ENCODE data around the gene ADAM17.
A peak's percentile ranks its signal among the peaks of the same experiment; 100 is the strongest.
"Not testable (repeated sequence)": the region's sequence is repeated elsewhere in the genome, so short reads cannot be mapped to it uniquely, and the experiment has no call there.

ADAM17 gene

DNA sequence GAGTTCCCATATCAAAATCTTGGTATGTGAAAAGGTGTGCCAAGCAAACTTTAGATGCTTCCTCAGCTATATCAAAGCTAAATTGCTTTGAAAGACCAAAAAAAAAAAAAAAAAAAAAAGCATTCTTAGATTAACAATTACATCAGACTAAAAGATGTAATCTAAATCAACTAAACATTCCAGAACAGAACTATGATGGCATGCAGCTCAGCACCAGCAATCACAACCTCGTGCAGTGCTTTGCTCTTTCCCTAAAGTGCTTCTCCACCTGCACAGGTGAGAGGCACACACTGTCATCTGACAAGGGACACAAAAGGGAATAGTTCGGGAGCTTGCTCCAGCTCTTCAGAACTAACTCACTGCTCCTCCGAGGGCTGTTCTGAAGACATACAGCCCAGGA is 37.5 kb downstream of the ADAM17 start:
- DNase-seq = no peak

DNA sequence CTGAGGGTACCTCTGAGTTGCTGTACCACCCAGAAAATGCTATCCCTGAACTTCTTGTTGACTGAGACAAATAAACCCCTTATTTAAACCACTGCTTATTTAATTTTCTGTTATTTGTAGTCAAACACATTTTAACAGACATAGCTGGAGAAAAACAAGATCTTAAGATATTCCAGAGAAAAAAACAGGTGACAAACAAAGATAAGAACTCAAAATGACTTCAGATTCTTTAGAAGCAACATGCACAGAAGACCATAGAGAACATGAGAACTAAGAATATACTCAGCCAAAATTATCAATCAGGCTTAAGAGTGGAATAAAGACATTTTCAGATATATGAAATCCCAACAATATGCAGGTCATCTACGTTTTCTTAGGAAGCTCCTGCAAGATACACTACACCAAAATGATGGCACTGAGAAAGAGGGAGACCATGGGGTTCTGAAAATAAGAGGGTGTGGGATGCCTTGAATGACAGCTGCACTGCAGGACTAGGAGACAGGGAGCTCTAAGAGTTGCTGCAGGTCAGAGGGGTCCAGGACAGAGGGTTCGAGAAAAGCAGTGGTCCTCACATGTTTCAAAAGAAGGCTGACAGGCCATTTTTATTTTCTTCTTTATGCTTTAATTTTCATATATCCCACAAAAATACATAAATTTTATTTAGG is 38.4 kb downstream of the ADAM17 start:
- DNase-seq = no peak

- not testable (repeated sequence) for DNase-seq
Observed at GRCh38 chr2:9513946-9514345, 41.7 kb downstream of the ADAM17 start.

DNA sequence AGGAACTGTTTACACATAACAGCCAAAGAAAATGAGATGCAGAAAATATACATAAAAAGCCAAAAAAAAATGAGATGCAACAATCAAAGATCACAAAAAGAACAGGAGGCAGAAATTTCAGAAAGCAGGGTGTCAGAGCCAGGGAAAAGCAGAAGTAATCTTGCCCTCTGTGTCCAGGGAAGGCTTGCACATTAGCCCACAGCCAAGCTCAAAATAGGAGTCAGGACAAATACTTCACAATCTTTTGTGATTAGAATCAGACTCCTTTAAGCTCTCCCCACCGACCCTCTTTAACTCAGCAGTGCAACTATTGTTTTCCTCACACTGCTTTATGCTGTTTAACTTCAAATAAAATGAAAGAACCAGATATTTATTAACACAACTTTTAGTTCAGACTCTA is 46.7 kb downstream of the ADAM17 start:
- DNase-seq = no peak

- DNase-seq = no peak
Observed at GRCh38 chr2:9498210-9498609, 57.4 kb downstream of the ADAM17 start.

DNA sequence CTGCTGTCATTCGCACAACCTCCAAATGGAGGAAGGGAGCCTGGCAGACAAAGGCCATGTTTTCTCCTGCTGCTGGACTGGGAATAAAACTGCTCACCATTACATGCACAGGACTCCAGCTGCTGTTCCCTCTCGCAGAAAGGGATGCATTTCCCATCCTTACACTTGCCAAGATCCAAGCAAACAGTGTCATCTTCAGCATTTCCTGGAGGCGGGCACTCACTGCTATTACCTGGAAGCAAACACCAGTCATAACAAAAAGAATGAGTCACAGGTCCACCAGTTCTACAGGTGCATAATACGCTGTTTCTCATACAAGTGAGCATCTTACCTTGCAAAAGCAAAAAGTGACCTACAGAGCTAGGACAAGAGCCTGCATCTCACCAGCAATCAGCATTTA is 58.6 kb downstream of the ADAM17 start:
- DNase-seq = peak; percentile 21

DNA sequence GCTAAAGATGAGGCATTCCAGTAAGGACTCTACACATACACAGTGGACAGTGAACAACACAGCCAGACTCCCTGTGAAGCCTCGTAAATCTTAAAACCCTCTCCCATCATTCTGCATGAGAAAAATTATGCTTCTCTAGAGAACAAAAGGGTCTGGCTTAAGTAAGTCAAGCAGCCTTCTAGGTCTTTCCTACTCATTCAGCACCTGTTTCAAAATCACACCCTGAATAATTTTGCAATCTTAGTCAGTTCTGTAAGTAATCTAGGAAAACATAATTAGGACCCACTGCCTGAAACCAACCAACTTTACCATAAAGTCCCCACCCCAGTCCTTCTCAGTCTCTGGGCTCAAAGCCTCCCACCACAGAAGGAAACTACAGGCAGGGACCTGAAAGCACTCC is 61.5 kb downstream of the ADAM17 start:
- DNase-seq = no peak

DNA sequence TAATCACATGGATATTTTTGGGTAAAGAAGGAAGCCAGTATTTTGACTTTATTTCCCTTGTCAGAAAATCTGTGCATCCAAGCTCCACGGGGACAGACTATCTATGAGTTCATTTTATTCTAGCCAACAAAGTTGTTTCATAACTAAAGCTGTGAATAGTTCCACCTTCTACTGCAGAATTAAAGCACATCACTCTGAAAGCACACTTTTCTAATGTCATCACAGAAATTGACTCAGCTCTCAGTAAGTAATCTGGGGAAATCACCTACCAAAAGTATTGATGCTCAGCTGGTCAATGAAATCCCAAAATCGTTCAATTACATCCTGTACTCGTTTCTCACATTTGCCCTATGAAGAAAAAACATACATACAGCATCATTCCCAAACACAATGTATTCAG is 62.2 kb downstream of the ADAM17 start:
- DNase-seq = no peak

GRCh38 chr2:9492927-9493326 is 62.7 kb downstream of the ADAM17 start:
- no peak for DNase-seq

- DNase-seq = no peak
Observed at GRCh38 chr2:9490789-9491188, 64.8 kb downstream of the ADAM17 start.

GRCh38 chr2:9488583-9489547 is 66.8 kb downstream of the ADAM17 start:
- no peak for DNase-seq

- no peak for DNase-seq
Observed at GRCh38 chr2:9484533-9484932, 71.1 kb downstream of the ADAM17 start.

GRCh38 chr2:9483107-9483506 is 72.5 kb downstream of the ADAM17 start:
- no peak for DNase-seq

- DNase-seq = no peak
Observed at GRCh38 chr2:9480157-9480556, 75.5 kb downstream of the ADAM17 start.

GRCh38 chr2:9478526-9478925 is 77.1 kb downstream of the ADAM17 start:
- no peak for DNase-seq

DNA sequence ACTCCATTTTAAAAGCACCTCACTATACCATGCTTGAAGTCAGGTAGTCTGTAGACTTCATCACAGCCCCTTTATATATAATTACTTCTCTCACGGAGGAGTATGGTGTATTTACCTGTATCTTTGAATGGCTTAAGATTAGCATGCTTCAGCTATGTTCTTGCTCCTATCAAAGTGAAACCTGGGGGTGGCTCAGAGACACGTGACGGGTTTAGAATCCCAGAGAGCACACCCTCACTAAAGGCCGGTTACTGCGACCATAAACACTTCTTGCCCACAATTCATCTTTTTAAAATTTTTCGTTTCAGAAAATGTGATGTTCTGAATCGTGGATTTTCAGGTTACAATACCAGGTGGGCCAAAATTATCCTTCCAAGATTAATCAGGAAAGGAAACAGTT is 77.7 kb downstream of the ADAM17 start:
- no peak for DNase-seq

- DNase-seq = peak; percentile 75
Observed at GRCh38 chr2:9474361-9475057, 81.1 kb downstream of the ADAM17 start, which contains the start of gene IAH1. Gene IAH1 (plus strand): TSS chr2:9474551. CDS start chr2:9474567, 16 bp downstream.

DNA sequence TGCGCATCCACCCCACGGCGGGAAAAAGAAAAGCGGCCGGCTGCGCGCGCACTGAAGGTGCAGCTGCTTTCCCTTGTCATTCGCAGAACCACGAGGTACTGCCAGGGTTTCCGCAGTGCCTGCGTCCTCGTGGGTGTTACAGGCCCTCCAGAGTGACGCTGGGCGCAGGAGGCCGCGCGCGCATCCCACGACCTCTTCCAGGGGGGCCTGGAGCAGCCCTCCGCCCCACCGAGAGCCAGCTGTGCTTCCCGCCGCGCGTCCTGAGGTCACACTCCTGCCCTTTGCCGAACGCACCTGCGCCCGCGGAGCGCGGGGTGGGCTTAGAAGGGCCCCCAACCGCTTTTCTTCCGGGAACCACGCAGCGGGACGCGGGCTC is 81.7 kb downstream of the ADAM17 start:
- peak; percentile 71 for DNase-seq

GRCh38 chr2:9473308-9473984 is 82.2 kb downstream of the ADAM17 start:
- peak; percentile 45 for DNase-seq

- no peak for DNase-seq
Observed at GRCh38 chr2:9472511-9472910, 83.1 kb downstream of the ADAM17 start.

GRCh38 chr2:9471206-9471605 is 84.4 kb downstream of the ADAM17 start:
- no peak for DNase-seq

GRCh38 chr2:9467687-9468086 is 87.9 kb downstream of the ADAM17 start:
- no peak for DNase-seq

DNA sequence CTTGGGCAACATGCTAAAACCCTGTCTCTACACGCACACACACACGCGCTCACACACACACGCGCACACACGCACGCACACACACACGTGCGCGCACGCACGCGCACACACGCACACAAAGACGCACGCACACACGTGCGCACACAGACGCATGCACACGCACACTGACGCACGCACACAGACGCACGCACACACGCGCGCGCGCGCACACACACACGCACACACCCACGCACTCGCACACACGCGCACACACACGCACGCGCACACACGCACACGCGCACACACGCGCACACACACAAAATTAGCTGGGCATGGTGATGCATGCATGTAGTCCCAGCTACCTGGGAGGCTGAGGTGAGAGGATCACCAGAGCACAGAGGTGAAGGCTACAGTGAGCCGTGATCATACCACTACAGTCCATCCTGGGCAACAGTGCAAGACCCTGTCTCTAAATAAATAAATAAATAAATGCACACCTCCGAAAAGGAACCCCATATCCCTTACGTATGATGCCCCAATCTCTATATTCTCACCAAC is 89.4 kb downstream of the ADAM17 start:
- DNase-seq = no peak

All from stimulated activated CD4-positive, alpha-beta T cell treated with anti-CD3 and anti-CD28 coated beads, Interleukin-15, amount 100 ng/mL, for 24 hours (primary cell).